IMR-90 (cell line): ENCODE data around the gene PHOX2A.

Experiments used
- CTCF ChIP-seq: conservative IDR thresholded peaks from 2 replicates; pipeline ENCODE4 v1.5.1; 2012; ENCODE audit warnings: mild to moderate bottlenecking, low read depth, low read length, improper control_type of control experiment
- NFE2L2 ChIP-seq: fragments of 150-350 bp; IDR thresholded peaks from 2 replicates; pipeline ENCODE4 v1.6.1; 2016; ENCODE audit warnings: low read depth, mild to moderate bottlenecking, low read length
- POLR2A ChIP-seq: IDR thresholded peaks from 2 replicates; pipeline ENCODE4 v1.6.1; 2012; ENCODE audit warnings: mild to moderate bottlenecking, low read depth, low read length

GRCh38 chr11:72259490-72259889, 15.5 kb upstream of the PHOX2A start:
- TF ChIP-seq CTCF = no peak
- no peak for TF ChIP-seq POLR2A
- no peak for TF ChIP-seq NFE2L2
